ENCODE data around the gene FARP2.
"Not testable (repeated sequence)": the region's sequence is repeated elsewhere in the genome, so short reads cannot be mapped to it uniquely, and the experiment has no call there.

The FARP2 gene

DNA sequence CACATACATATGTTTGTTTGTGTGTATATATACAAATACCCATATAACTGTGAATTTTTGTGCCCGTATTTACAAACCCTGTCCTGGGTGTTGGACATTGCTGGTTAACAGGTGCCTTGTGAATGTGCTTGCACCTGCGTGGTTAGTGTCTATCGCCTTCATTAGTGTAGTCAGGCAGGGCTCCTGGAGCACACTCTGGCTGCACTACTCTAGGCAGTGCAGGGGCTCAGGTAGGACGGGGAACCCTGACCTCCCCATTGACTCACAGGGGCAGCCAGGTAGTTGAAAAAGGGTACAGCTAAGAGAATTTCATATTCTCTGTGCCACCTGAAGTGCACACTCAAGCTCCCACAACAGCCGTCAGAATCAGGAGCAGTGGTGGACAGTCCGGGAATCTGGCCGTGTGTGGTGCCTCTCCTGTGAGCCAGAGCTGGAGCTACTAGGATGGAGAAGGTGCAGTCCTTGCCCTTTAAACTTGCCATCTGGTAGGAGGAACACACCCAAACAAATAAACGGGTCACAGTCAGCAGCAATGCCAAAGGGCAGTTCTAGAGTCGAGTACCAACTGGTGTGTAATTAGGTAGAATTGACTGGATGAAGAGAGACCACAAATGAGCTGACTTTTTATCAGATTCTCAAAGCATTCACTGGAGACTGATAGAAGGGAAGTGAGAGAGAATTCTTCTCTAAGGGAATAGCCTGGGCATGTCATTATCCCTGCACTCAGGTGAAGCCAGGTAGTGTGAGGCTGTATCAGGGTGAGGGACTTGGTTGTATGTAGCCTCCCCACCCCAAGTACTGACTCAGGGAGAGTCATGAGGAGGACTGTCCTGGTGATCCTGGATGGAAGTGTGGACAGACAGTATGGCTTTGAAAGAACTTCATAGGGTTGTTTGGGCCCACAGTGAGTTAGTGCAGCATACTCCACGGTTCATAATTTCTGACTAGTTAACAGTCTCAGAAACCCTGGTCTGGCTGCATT lies 44.1 kb downstream of the FARP2 start:
- Histone ChIP-seq H3K36me3 (ENCODE audit: control insufficient read depth in 2 of 2, insufficient read depth in 2 of 2, low read length in 2 of 2) (peaks cover 3 to 12% of the 10 kb centered on the region in 2 donors), H3K4me1 (ENCODE audit: control insufficient read depth in 2 of 2, insufficient read depth in 2 of 2, low read length in 2 of 2) (peaks cover 9 to 21% of the 10 kb centered on the region in 2 donors), H3K27ac (ENCODE audit: low read depth in 2 of 2, low read length in 2 of 2) (peak overlapping the region; percentile 70 to 81), H3K9me3 (ENCODE audit: control insufficient read depth in 2 of 2, low read length in 2 of 2) (no peaks in the 10 kb centered on the region), H3K4me3 (ENCODE audit: low read length in 2 of 2) (peak overlapping the region; percentile 2 to 33), H3K9ac (ENCODE audit: low read depth in 1 of 2, low read length in 2 of 2) (peak overlapping the region in 1 of 2 donors; percentile 14), H3K27me3 (ENCODE audit: control insufficient read depth in 2 of 2, insufficient read depth in 2 of 2, low read length in 2 of 2) (no peaks in the 10 kb centered on the region)

DNA sequence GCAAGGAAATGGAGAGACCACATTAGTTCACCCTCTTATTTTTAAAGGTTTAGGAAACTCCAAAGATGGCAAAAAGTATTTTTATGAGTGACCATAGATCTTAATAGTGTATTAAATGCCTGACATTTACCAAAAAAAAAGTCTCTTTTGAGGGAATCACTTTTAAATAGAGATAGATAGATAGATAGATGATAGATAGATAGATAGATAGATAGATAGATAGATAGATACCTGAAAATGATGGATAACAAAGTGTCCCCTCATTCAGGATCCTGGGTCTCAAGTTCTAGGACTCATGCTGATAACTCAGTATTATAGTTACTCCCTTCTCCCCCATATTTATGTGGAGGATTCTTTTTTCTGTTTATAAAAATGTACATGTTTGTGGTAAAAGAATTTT lies 52.8 kb downstream of the FARP2 start:
- Histone ChIP-seq H3K9me3 (ENCODE audit: control insufficient read depth in 2 of 2, low read length in 2 of 2) (no peaks in the 10 kb centered on the region), H3K4me1 (ENCODE audit: control insufficient read depth in 2 of 2, insufficient read depth in 2 of 2, low read length in 2 of 2) (peaks cover 10 to 11% of the 10 kb centered on the region in 2 donors), H3K27ac (ENCODE audit: low read depth in 2 of 2, low read length in 2 of 2) (no peak overlapping the region), H3K9ac (ENCODE audit: low read depth in 1 of 2, low read length in 2 of 2) (no peak overlapping the region), H3K36me3 (ENCODE audit: control insufficient read depth in 2 of 2, insufficient read depth in 2 of 2, low read length in 2 of 2) (peaks cover 41 to 48% of the 10 kb centered on the region in 2 donors), H3K27me3 (ENCODE audit: control insufficient read depth in 2 of 2, insufficient read depth in 2 of 2, low read length in 2 of 2) (no peaks in the 10 kb centered on the region), H3K4me3 (ENCODE audit: low read length in 2 of 2) (no peak overlapping the region)

DNA sequence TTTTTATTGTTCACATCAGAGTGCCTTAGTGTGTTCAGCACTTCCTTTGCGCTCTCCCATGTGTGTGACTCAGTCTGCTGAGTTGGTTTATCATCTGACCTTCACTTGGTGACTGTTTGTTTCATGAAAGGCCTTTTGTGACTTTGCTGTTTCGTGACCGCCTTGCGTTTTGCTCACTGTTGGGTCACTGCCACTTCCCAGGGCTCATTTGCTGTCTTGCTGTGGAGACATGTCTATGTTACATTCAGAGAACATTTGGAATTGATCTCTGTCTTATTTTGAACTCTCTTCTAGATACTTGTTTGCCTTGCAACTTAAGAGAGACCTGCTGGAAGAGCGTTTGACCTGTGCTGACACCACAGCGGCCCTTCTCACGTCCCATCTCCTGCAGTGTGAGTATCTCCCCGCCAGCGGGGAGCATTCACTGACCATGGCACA lies 54.7 kb downstream of the FARP2 start:
- H3K4me1 ChIP-seq (ENCODE audit: control insufficient read depth in 2 of 2, insufficient read depth in 2 of 2, low read length in 2 of 2) = peaks cover 10 to 11% of the 10 kb centered on the region in 2 donors
- no peak overlapping the region for H3K27ac ChIP-seq (ENCODE audit: low read depth in 2 of 2, low read length in 2 of 2)
- H3K27me3 ChIP-seq (ENCODE audit: control insufficient read depth in 2 of 2, insufficient read depth in 2 of 2, low read length in 2 of 2) = no peaks in the 10 kb centered on the region
- peaks cover 60 to 62% of the 10 kb centered on the region in 2 donors for H3K36me3 ChIP-seq (ENCODE audit: control insufficient read depth in 2 of 2, insufficient read depth in 2 of 2, low read length in 2 of 2)
- no peak overlapping the region for H3K4me3 ChIP-seq (ENCODE audit: low read length in 2 of 2)
- H3K9me3 ChIP-seq (ENCODE audit: control insufficient read depth in 2 of 2, low read length in 2 of 2) = no peaks in the 10 kb centered on the region
- no peak overlapping the region for H3K9ac ChIP-seq (ENCODE audit: low read depth in 1 of 2, low read length in 2 of 2)

DNA sequence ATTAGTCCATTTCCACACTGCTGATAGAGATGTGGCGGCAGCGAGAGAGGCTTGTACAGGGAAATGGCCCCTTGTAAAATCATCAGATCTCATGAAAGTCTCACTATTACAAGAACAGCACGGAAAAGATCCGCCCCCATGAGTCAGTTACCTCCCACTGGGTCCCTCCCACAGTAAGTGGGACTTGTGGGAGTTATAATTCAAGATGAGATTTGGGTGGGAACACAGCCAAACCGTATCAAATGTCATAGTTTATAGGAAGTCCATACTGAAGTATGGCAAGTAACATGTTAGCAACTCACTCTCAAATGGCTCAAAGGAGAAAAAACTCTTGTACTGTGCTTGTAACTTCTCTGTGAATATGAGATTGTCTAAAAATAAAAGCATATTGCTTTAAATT lies 56.1 kb downstream of the FARP2 start:
- Histone ChIP-seq H3K9ac (ENCODE audit: low read depth in 1 of 2, low read length in 2 of 2) (no peak overlapping the region), H3K4me1 (ENCODE audit: control insufficient read depth in 2 of 2, insufficient read depth in 2 of 2, low read length in 2 of 2) (peaks cover 10 to 11% of the 10 kb centered on the region in 2 donors), H3K4me3 (ENCODE audit: low read length in 2 of 2) (no peak overlapping the region), H3K9me3 (ENCODE audit: control insufficient read depth in 2 of 2, low read length in 2 of 2) (no peaks in the 10 kb centered on the region), H3K27me3 (ENCODE audit: control insufficient read depth in 2 of 2, insufficient read depth in 2 of 2, low read length in 2 of 2) (no peaks in the 10 kb centered on the region), H3K27ac (ENCODE audit: low read depth in 2 of 2, low read length in 2 of 2) (peak overlapping the region in 1 of 2 donors; percentile 42), H3K36me3 (ENCODE audit: control insufficient read depth in 2 of 2, insufficient read depth in 2 of 2, low read length in 2 of 2) (peaks cover 67 to 72% of the 10 kb centered on the region in 2 donors)

DNA sequence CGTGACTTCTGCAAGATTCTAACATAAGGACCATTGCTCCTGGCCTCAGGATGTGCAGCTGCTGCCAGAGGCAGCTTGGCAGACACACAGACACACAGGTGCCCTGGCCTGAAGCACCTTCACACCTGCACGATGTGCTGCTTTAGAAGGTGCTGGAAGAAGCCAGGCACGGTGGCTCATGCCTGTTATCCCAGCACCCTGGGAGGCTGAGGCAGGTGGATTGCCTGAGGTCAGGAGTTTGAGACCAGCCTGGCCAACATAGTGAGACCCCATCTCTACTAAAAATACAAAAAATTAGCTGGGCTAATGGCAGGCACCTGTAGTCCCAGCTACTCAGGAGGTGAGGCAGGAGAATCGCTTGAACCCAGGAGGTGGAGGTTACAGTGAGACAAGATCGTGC lies 57.4 kb downstream of the FARP2 start:
- not testable (repeated sequence) for H3K9me3 ChIP-seq (ENCODE audit: control insufficient read depth in 2 of 2, low read length in 2 of 2); H3K27ac ChIP-seq (ENCODE audit: low read depth in 2 of 2, low read length in 2 of 2); H3K9ac ChIP-seq (ENCODE audit: low read depth in 1 of 2, low read length in 2 of 2); H3K4me3 ChIP-seq (ENCODE audit: low read length in 2 of 2); H3K27me3 ChIP-seq (ENCODE audit: control insufficient read depth in 2 of 2, insufficient read depth in 2 of 2, low read length in 2 of 2)
- H3K36me3 ChIP-seq (ENCODE audit: control insufficient read depth in 2 of 2, insufficient read depth in 2 of 2, low read length in 2 of 2) = peaks cover 70 to 73% of the 10 kb centered on the region in 2 donors
- peaks cover 10 to 11% of the 10 kb centered on the region in 2 donors for H3K4me1 ChIP-seq (ENCODE audit: control insufficient read depth in 2 of 2, insufficient read depth in 2 of 2, low read length in 2 of 2)

DNA sequence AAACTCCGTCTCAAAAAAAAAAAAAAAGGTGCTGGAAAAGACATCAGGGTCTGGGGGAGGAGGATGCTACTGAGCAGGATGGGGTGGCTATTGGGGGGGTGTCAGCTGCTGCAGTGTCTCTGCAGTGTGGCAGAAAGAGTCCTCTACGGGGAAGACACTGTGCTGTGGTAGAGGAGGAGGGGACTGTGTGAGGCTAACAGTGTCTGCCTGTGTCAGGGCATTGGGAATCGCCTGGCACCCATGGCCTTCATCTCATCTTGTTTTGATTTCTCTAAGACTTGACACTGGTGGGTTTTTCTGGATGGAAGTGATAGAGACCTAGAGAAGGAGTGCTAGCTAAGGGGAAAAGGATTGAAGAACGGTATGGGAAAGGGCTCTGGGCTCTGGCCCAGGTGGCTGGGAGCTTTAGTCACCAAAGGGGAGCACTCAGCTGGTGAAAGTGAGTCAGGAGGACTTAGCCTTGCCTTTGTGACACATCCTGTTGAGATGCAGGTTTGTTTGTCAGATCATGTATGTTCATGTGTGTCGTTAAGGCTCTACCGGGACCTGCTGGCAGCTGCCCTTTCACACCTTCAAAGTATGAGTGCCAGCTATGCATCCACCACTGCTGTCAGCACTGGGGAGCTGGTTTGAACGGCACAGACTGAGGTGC lies 58.0 kb downstream of the FARP2 start:
- H3K9me3 ChIP-seq (ENCODE audit: control insufficient read depth in 2 of 2, low read length in 2 of 2) = no peaks in the 10 kb centered on the region
- peaks cover 10 to 11% of the 10 kb centered on the region in 2 donors for H3K4me1 ChIP-seq (ENCODE audit: control insufficient read depth in 2 of 2, insufficient read depth in 2 of 2, low read length in 2 of 2)
- H3K9ac ChIP-seq (ENCODE audit: low read depth in 1 of 2, low read length in 2 of 2) = no peak overlapping the region
- no peaks in the 10 kb centered on the region for H3K27me3 ChIP-seq (ENCODE audit: control insufficient read depth in 2 of 2, insufficient read depth in 2 of 2, low read length in 2 of 2)
- H3K4me3 ChIP-seq (ENCODE audit: low read length in 2 of 2) = no peak overlapping the region
- no peak overlapping the region for H3K27ac ChIP-seq (ENCODE audit: low read depth in 2 of 2, low read length in 2 of 2)
- peaks cover 70 to 74% of the 10 kb centered on the region in 2 donors for H3K36me3 ChIP-seq (ENCODE audit: control insufficient read depth in 2 of 2, insufficient read depth in 2 of 2, low read length in 2 of 2)

DNA sequence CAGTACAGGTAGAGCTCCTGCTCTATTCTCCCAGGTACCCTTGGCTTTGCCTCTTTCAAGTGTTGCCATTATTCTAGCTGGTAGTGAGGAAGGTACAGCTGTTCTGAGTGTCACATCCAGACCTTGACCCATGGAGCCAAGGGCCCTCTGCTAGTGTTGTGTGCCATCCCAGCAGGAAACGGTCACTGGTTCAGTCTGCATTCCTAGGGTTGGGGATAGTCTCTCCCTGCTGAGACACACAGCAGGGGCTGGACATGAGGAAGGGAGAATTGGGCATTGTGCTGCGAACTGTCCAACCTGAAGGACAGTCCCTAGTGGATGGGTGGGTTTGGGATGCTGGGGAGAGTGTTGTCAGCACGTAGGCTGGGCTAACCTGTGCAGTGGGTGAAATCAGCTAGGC lies 59.1 kb downstream of the FARP2 start:
- H3K27ac ChIP-seq (ENCODE audit: low read depth in 2 of 2, low read length in 2 of 2) = no peak overlapping the region
- H3K36me3 ChIP-seq (ENCODE audit: control insufficient read depth in 2 of 2, insufficient read depth in 2 of 2, low read length in 2 of 2) = peaks cover 67 to 76% of the 10 kb centered on the region in 2 donors
- peaks cover 10 to 11% of the 10 kb centered on the region in 2 donors for H3K4me1 ChIP-seq (ENCODE audit: control insufficient read depth in 2 of 2, insufficient read depth in 2 of 2, low read length in 2 of 2)
- H3K9ac ChIP-seq (ENCODE audit: low read depth in 1 of 2, low read length in 2 of 2) = no peak overlapping the region
- no peaks in the 10 kb centered on the region for H3K27me3 ChIP-seq (ENCODE audit: control insufficient read depth in 2 of 2, insufficient read depth in 2 of 2, low read length in 2 of 2)
- H3K4me3 ChIP-seq (ENCODE audit: low read length in 2 of 2) = no peak overlapping the region
- H3K9me3 ChIP-seq (ENCODE audit: control insufficient read depth in 2 of 2, low read length in 2 of 2) = no peaks in the 10 kb centered on the region

DNA sequence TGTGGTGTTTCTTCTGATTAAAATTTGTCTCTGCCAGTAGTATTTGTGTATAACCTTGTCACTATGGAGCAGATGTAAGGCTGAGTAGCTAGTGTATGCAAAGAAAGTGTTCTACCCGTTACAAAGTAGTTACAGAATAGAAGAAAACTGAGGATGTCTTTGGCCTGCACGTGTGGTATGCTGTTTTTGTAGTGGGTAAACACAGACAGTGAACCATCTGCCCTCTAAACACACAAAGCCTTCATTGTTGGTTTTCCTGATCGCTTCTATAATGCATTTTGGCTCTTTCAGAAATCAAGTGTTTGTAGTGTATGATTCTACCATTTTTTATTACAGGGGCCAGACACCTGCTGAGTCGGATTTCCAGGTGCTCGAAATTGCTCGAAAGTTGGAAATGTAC lies 61.5 kb downstream of the FARP2 start:
- no peak overlapping the region for H3K4me3 ChIP-seq (ENCODE audit: low read length in 2 of 2)
- H3K27me3 ChIP-seq (ENCODE audit: control insufficient read depth in 2 of 2, insufficient read depth in 2 of 2, low read length in 2 of 2) = no peaks in the 10 kb centered on the region
- H3K36me3 ChIP-seq (ENCODE audit: control insufficient read depth in 2 of 2, insufficient read depth in 2 of 2, low read length in 2 of 2) = peaks cover 72 to 80% of the 10 kb centered on the region in 2 donors
- H3K9ac ChIP-seq (ENCODE audit: low read depth in 1 of 2, low read length in 2 of 2) = no peak overlapping the region
- H3K27ac ChIP-seq (ENCODE audit: low read depth in 2 of 2, low read length in 2 of 2) = no peak overlapping the region
- H3K9me3 ChIP-seq (ENCODE audit: control insufficient read depth in 2 of 2, low read length in 2 of 2) = peaks cover 0 to 3% of the 10 kb centered on the region in 2 donors
- no peaks in the 10 kb centered on the region for H3K4me1 ChIP-seq (ENCODE audit: control insufficient read depth in 2 of 2, insufficient read depth in 2 of 2, low read length in 2 of 2)

DNA sequence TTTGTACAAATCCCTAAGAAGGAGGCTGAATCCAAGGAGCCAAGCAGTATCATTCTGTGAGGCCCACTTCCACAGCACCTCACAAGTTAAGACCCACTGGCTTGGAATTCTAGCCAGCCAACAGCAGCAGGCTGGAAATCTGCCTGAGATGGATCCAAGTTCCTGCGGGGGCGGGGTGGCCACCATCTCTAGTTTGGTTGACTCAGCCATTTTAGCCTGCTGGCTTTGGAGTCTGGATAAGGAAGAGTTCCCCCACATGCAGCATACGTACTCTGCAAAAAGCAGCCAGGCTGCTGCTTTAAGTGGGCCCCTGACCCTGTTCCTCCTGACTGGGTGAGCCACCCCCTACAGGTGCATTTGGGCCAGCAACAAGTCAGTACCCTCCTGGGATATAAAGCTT lies 65.2 kb downstream of the FARP2 start:
- Histone ChIP-seq H3K4me1 (ENCODE audit: control insufficient read depth in 2 of 2, insufficient read depth in 2 of 2, low read length in 2 of 2) (no peaks in the 10 kb centered on the region), H3K27me3 (ENCODE audit: control insufficient read depth in 2 of 2, insufficient read depth in 2 of 2, low read length in 2 of 2) (no peaks in the 10 kb centered on the region), H3K9ac (ENCODE audit: low read depth in 1 of 2, low read length in 2 of 2) (no peak overlapping the region), H3K9me3 (ENCODE audit: control insufficient read depth in 2 of 2, low read length in 2 of 2) (peaks cover 0 to 3% of the 10 kb centered on the region in 2 donors), H3K4me3 (ENCODE audit: low read length in 2 of 2) (no peak overlapping the region), H3K36me3 (ENCODE audit: control insufficient read depth in 2 of 2, insufficient read depth in 2 of 2, low read length in 2 of 2) (peaks cover 45 to 48% of the 10 kb centered on the region in 2 donors), H3K27ac (ENCODE audit: low read depth in 2 of 2, low read length in 2 of 2) (no peak overlapping the region)

DNA sequence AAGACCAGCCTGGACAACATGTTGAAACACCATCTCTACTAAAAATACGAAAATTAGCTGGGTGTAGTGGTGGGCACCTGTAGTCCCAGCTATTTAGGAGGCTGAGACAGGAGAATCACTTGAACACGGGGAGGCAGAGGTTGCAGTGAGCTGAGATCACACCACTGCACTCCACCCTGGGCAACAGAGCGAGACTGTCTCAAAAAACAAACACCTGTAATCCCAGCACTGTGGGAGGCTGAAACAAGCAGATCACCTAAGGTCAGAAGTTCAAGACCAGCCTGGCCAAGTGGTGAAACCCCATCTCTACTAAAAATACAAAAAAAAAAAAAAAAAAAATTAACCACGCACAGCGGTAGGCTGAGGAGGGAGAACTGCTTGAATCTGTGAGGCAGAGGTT lies 65.9 kb downstream of the FARP2 start:
- H3K4me1 ChIP-seq (ENCODE audit: control insufficient read depth in 2 of 2, insufficient read depth in 2 of 2, low read length in 2 of 2); H3K9me3 ChIP-seq (ENCODE audit: control insufficient read depth in 2 of 2, low read length in 2 of 2); H3K27ac ChIP-seq (ENCODE audit: low read depth in 2 of 2, low read length in 2 of 2); H3K9ac ChIP-seq (ENCODE audit: low read depth in 1 of 2, low read length in 2 of 2); H3K27me3 ChIP-seq (ENCODE audit: control insufficient read depth in 2 of 2, insufficient read depth in 2 of 2, low read length in 2 of 2); H3K4me3 ChIP-seq (ENCODE audit: low read length in 2 of 2): not testable (repeated sequence)
- peaks cover 42 to 45% of the 10 kb centered on the region in 2 donors for H3K36me3 ChIP-seq (ENCODE audit: control insufficient read depth in 2 of 2, insufficient read depth in 2 of 2, low read length in 2 of 2)

Data from mucosa of rectum (tissue), 2 donors.